Thoracic aorta (tissue), 2 donors: Measurements from ENCODE around the gene PTCD2. TPM values are rescaled to one million over a fixed set of nuclear protein-coding genes. Genes with fewer than 3 reads are reported as not detected.
A peak's percentile ranks its signal among the peaks of the same experiment; 100 is the strongest.
"Not testable (repeated sequence)": the region's sequence is repeated elsewhere in the genome, so short reads cannot be mapped to it uniquely, and the experiment has no call there.

ENCODE experiments used
- ATAC-seq: fragments of 150-250 bp; one replicate; pipeline ENCODE4 v1.8.0; 2017; ENCODE audit warnings: low read depth; ENCODE audit not compliant: insufficient number of reproducible peaks, low FRiP score
- DNase-seq: peaks from one replicate; pipeline ENCODE4 v3.0.0-alpha.2; 2020; ENCODE audit warnings: low spot score
- H3K27ac ChIP-seq, 2 donors: fragments of 200-600 bp; sonication (generic); 1 replicate in 1 of 2; 2 replicates in 1 of 2; pipeline ENCODE4 v1.5.1; 2016; ENCODE audit warnings: mild to moderate bottlenecking in 2 of 2, moderate library complexity in 2 of 2
- H3K27me3 ChIP-seq: fragments of 200-600 bp; sonication (generic); replicated peaks from 2 replicates; pipeline ENCODE4 v1.6.0; 2016; ENCODE audit warnings: mild to moderate bottlenecking; ENCODE audit not compliant: insufficient read depth
- H3K36me3 ChIP-seq: fragments of 200-600 bp; sonication (generic); one replicate; pipeline ENCODE4 v1.5.1; 2016
- H3K4me1 ChIP-seq, 2 donors: fragments of 200-600 bp; sonication (generic); 1 replicate in 1 of 2; 2 replicates in 1 of 2; pipeline versions ENCODE4 v1.5.1 to v1.6.0; 2016; ENCODE audit warnings: low read depth in 2 of 2, mild to moderate bottlenecking in 1 of 2; ENCODE audit not compliant: control insufficient read depth in 1 of 2
- H3K4me3 ChIP-seq: fragments of 200-600 bp; sonication (generic); 2 replicates; pipeline ENCODE4 v1.5.1; 2016; ENCODE audit warnings: mild to moderate bottlenecking
- H3K9me3 ChIP-seq: fragments of 200-600 bp; sonication (generic); 2 replicates; pipeline ENCODE4 v1.5.1; 2016
- CTCF ChIP-seq: fragments of 200-600 bp; sonication (generic); IDR thresholded peaks from one replicate; pipeline ENCODE4 v1.5.1; 2019; ENCODE audit warnings: antibody characterized with exemption
- total RNA-seq, 2 donors: library from RNA; depleted of rRNA; stranded (reverse); fragments of >200 nt; gene quantifications; one replicate each; pipeline versions ENCODE4 v1.1.0 to v1.2.3, GENCODE V29; 2016

PTCD2 gene
- total RNA-seq, 2 donors from 2014 or later = 2.8 to 5.3 TPM

GRCh38 chr5:72313141-72313540, 7.0 kb upstream of the PTCD2 start:
- H3K4me3 ChIP-seq = no peak overlapping the region
- TF ChIP-seq CTCF = no peak
- no peak for ATAC-seq

GRCh38 chr5:72314571-72315172, 5.5 kb upstream of the PTCD2 start:
- Histone ChIP-seq H3K27me3 (no peaks in the 10 kb centered on the region), H3K36me3 (no peaks in the 10 kb centered on the region), H3K4me3 (no peak overlapping the region), H3K4me1 (peaks cover 0 to 10% of the 10 kb centered on the region in 2 donors), H3K9me3 (no peaks in the 10 kb centered on the region), H3K27ac (no peak overlapping the region)
- no peak for DNase-seq
- ATAC-seq = no peak
- peak; percentile 18 for TF ChIP-seq CTCF

More at GRCh38 chr5:72313141-72313540, 7.0 kb upstream of the PTCD2 start:
- Histone ChIP-seq H3K27me3 (no peaks in the 10 kb centered on the region), H3K9me3 (no peaks in the 10 kb centered on the region), H3K4me1 (no peaks in the 10 kb centered on the region), H3K36me3 (no peaks in the 10 kb centered on the region), H3K27ac (no peak overlapping the region)
- no peak for DNase-seq

DNA sequence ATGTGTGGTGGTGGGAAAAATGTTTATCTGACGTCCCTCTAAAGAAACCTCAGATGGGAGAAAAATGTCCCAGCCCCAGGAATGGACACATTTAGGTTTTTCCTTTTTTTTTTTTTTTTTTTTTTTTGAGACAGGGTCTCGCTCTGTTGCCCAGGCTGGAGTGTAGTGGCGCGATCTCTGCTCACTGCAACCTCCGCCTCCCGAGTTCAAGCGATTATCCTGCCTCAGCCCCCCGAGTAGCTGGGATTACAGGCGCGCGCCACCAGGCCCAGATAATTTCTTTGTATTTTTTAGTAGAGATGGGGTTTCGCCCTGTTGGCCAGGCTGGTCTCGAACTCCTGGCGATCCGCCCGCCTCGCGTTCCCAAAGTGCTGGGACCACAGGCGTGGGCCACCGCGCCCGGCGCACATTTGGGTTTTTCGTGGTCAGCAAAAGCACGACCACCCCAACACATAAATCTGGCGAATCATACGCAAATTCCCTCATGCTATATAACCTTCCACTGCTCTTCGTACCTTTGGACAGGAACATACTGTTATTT, 668 bp upstream of the PTCD2 start:
- not testable (repeated sequence) for H3K9me3 ChIP-seq, H3K27me3 ChIP-seq, ATAC-seq, DNase-seq, H3K36me3 ChIP-seq
- Histone ChIP-seq H3K4me1 (peaks cover 4 to 18% of the 10 kb centered on the region in 2 donors), H3K4me3 (peak overlapping the region; percentile 80), H3K27ac (peak overlapping the region; percentile 63 to 67)

- Histone ChIP-seq H3K27ac (no peak overlapping the region), H3K4me1 (peaks cover 4 to 11% of the 10 kb centered on the region in 2 donors), H3K4me3 (no peak overlapping the region), H3K9me3 (no peaks in the 10 kb centered on the region), H3K27me3 (no peaks in the 10 kb centered on the region), H3K36me3 (peaks cover 6% of the 10 kb centered on the region)
- no peak for TF ChIP-seq CTCF
- no peak for DNase-seq
- no peak for ATAC-seq
Observed at GRCh38 chr5:72324189-72324825, 4.1 kb downstream of the PTCD2 start.

DNA sequence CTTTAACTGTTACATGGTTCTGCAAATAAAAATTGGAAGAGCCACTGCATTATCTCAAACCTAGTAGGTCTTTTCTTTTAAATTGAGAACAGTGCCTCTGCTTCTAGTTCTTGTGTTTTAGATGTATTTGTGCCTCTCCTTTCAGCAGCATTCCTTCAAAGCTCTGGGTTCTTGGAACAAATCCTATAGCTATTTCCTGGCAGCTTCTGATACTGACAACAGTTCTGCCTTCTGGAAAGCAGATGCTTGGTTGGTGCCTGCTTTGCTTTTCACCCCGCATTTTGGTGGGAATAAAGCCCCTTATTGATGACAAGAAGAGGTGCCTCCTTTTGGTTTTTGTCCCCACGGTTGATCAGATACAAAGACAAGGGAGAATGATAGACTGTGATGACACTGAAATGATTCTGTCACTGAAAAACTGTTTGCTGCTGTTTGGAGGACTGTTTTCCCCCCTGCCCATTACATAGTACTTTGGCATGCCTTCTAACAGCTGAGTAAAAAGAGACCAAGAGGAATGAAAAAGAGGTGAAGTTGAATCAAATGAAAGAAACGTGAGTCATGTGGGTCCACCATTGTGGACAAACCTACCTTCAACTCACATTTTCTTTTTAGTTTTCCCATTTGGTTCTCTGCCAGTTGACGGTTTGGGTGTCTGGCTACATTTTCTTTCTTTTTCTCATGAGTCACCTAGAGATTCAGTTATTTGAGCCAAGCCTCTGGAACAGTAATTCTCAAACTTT, 5.6 kb downstream of the PTCD2 start:
- H3K36me3 ChIP-seq = peaks cover 6% of the 10 kb centered on the region
- no peak overlapping the region for H3K27ac ChIP-seq
- no peak overlapping the region for H3K4me3 ChIP-seq
- no peak for DNase-seq
- ATAC-seq = no peak
- no peaks in the 10 kb centered on the region for H3K27me3 ChIP-seq
- H3K4me1 ChIP-seq = peaks cover 4 to 7% of the 10 kb centered on the region in 2 donors
- no peak for TF ChIP-seq CTCF
- no peaks in the 10 kb centered on the region for H3K9me3 ChIP-seq
